Vagina (tissue), 2 donors: ENCODE data around the gene NDST1.

Source experiments
- CTCF ChIP-seq, 3 experiments: fragments of 450-650 bp in 2 of 3; fragments of 200-600 bp in 1 of 3; sonication (generic) in 1 of 3; IDR thresholded peaks; one replicate each; pipeline ENCODE4 v1.5.1; 2017 to 2019; ENCODE audit warnings: antibody characterized with exemption in 3 of 3, mild to moderate bottlenecking in 2 of 3, moderate library complexity in 2 of 3
- POLR2AphosphoS5 ChIP-seq, 2 donors: sonication (generic); formaldehyde crosslinking; IDR thresholded peaks; one replicate each; pipeline ENCODE4 v1.9.0; 2017; ENCODE audit warnings: antibody characterized with exemption in 2 of 2, mild to moderate bottlenecking in 2 of 2, low read depth in 1 of 2; ENCODE audit not compliant: insufficient read depth in 1 of 2

- TF ChIP-seq CTCF (IDR thresholded peaks at IDR 0.05) (no peak), POLR2AphosphoS5 (IDR thresholded peaks at IDR 0.05; ENCODE audit: insufficient read depth in 1 of 2, low read depth in 1 of 2) (peak in 1 of 2 donors; percentile 32)
These were observed 34.0 kb downstream of the NDST1 start for GRCh38 chr5:150541895-150542294.
